OCI-LY1 (cell line): ENCODE data around the gene F11R.

ENCODE experiments used
- H2AFZ ChIP-seq: fragments of 200-600 bp; sonication (generic), shearing (Covaris generic); 2 replicates; pipeline ENCODE4 v1.6.0; 2014; ENCODE audit warnings: antibody characterized with exemption, mild to moderate bottlenecking, low read length
- H3F3A ChIP-seq: fragments of 200-600 bp; sonication (generic), shearing (Covaris generic); 2 replicates; pipeline ENCODE4 v1.6.0; 2014; ENCODE audit warnings: mild to moderate bottlenecking, antibody characterized with exemption, low read length, moderate library complexity; ENCODE audit not compliant: insufficient read depth
- H3K27ac ChIP-seq: fragments of 200-600 bp; sonication (generic); 2 replicates; pipeline ENCODE4 v1.5.1; 2014; ENCODE audit warnings: low read length, mixed run types, mild to moderate bottlenecking, low read depth; ENCODE audit not compliant: poor library complexity, severe bottlenecking
- H3K27me3 ChIP-seq: fragments of 200-600 bp; sonication (generic); 2 replicates; pipeline ENCODE4 v1.6.0; 2014; ENCODE audit warnings: antibody characterized with exemption, mild to moderate bottlenecking, low read length, moderate library complexity; ENCODE audit not compliant: insufficient read depth
- H3K36me3 ChIP-seq: fragments of 200-600 bp; sonication (generic); 2 replicates; pipeline ENCODE4 v1.6.1; 2014; ENCODE audit warnings: mild to moderate bottlenecking, antibody characterized with exemption, low read length, moderate library complexity, mixed read lengths; ENCODE audit not compliant: insufficient read depth
- H3K4me1 ChIP-seq: fragments of 200-600 bp; sonication (generic); 2 replicates; pipeline ENCODE4 v1.5.1; 2014; ENCODE audit warnings: mild to moderate bottlenecking, low read length, moderate library complexity; ENCODE audit not compliant: insufficient read depth, severe bottlenecking
- H3K4me2 ChIP-seq: fragments of 200-600 bp; sonication (generic), shearing (Covaris generic); 2 replicates; pipeline ENCODE4 v1.6.1; 2014; ENCODE audit warnings: low read length
- H3K4me3 ChIP-seq: fragments of 200-600 bp; sonication (generic); 2 replicates; pipeline ENCODE4 v1.5.1; 2014; ENCODE audit warnings: low read length, low read depth, mild to moderate bottlenecking, mixed read lengths; ENCODE audit not compliant: poor library complexity, severe bottlenecking
- H3K79me2 ChIP-seq: fragments of 200-600 bp; shearing (Covaris generic); 2 replicates; pipeline ENCODE4 v1.6.1; 2016; ENCODE audit warnings: mixed run types, low read length, mixed read lengths; ENCODE audit not compliant: insufficient read depth
- H3K9ac ChIP-seq: fragments of 200-600 bp; sonication (generic), shearing (Covaris generic); 2 replicates; pipeline ENCODE4 v1.6.1; 2014; ENCODE audit warnings: mild to moderate bottlenecking, low read length, mixed read lengths
- H3K9me2 ChIP-seq: fragments of 200-600 bp; sonication (generic), shearing (Covaris generic); 2 replicates; pipeline ENCODE4 v1.6.1; 2014; ENCODE audit warnings: low read depth, mild to moderate bottlenecking, low read length, mixed read lengths
- H3K9me3 ChIP-seq: fragments of 200-600 bp; shearing (Covaris generic); 2 replicates; pipeline ENCODE4 v1.6.1; 2014; ENCODE audit warnings: low read length, mixed read lengths
- H4K20me1 ChIP-seq: fragments of 200-600 bp; sonication (generic), shearing (Covaris generic); 2 replicates; pipeline ENCODE4 v1.6.0; 2016; ENCODE audit warnings: mild to moderate bottlenecking, low read length; ENCODE audit not compliant: insufficient read depth
- CTCF ChIP-seq: fragments of 200-600 bp; sonication (generic), shearing (Covaris generic); IDR thresholded peaks from 2 replicates; pipeline ENCODE4 v1.5.1; 2017; ENCODE audit warnings: mild to moderate bottlenecking, antibody characterized with exemption, low read length, moderate library complexity, mixed read lengths
- EZH2 ChIP-seq: fragments of 200-600 bp; sonication (generic), shearing (Covaris generic); IDR thresholded peaks from 2 replicates; pipeline ENCODE4 v1.8.0; 2017; ENCODE audit warnings: borderline replicate concordance, mixed run types, mild to moderate bottlenecking, antibody characterized with exemption, low read length, moderate library complexity, mixed read lengths

The F11R gene

GRCh38 chr1:161048949-161049722, 28.2 kb upstream of the F11R start:
- Histone ChIP-seq H3K4me1 (peaks cover 22% of the 10 kb centered on the region), H3K9ac (no peak overlapping the region)

GRCh38 chr1:161047436-161048420, 26.8 kb upstream of the F11R start:
- Histone ChIP-seq H3K79me2 (peaks cover 7% of the 10 kb centered on the region), H4K20me1 (no peaks in the 10 kb centered on the region), H3K9ac (peak overlapping the region; percentile 94; the same call in 1 of the 2 replicates), H3K9me3 (no peaks in the 10 kb centered on the region), H3K4me1 (peaks cover 33% of the 10 kb centered on the region), H3K36me3 (peaks cover 70% of the 10 kb centered on the region), H3K9me2 (no peaks in the 10 kb centered on the region), H3K4me3 (no peak overlapping the region), H2AFZ (no peak overlapping the region), H3K27ac (peak overlapping the region; percentile 96), H3K4me2 (peak overlapping the region; percentile 94; the same call in 1 of the 2 replicates), H3K27me3 (no peaks in the 10 kb centered on the region), H3F3A (peaks cover 4% of the 10 kb centered on the region; the same call in 1 of the 2 replicates)
- TF ChIP-seq CTCF (no peak), EZH2 (no peak)

More at GRCh38 chr1:161048949-161049722, 28.2 kb upstream of the F11R start:
- H3K4me3 ChIP-seq = no peak overlapping the region
- no peak overlapping the region for H2AFZ ChIP-seq
- H3K27ac ChIP-seq = no peak overlapping the region
- no peak overlapping the region for H3K4me2 ChIP-seq
- no peaks in the 10 kb centered on the region for H3K27me3 ChIP-seq
- H3K36me3 ChIP-seq = peaks cover 78% of the 10 kb centered on the region
- peaks cover 6% of the 10 kb centered on the region for H3K79me2 ChIP-seq
- H4K20me1 ChIP-seq = no peaks in the 10 kb centered on the region
- H3K9me2 ChIP-seq = no peaks in the 10 kb centered on the region
- H3K9me3 ChIP-seq = no peaks in the 10 kb centered on the region
- peaks cover 4% of the 10 kb centered on the region; the same call in 1 of the 2 replicates for H3F3A ChIP-seq
- TF ChIP-seq CTCF (no peak), EZH2 (no peak)

GRCh38 chr1:161046605-161047228, 25.8 kb upstream of the F11R start:
- Histone ChIP-seq H3K9ac (peak overlapping the region; percentile 94), H3K4me3 (peak overlapping the region; percentile 82), H3K9me2 (no peaks in the 10 kb centered on the region), H2AFZ (no peak overlapping the region), H3K4me1 (peaks cover 35% of the 10 kb centered on the region), H3K4me2 (peak overlapping the region; percentile 94), H3K27ac (peak overlapping the region; percentile 96), H3K36me3 (peaks cover 71% of the 10 kb centered on the region), H3F3A (peaks cover 4% of the 10 kb centered on the region; the same call in 1 of the 2 replicates), H3K9me3 (no peaks in the 10 kb centered on the region), H3K27me3 (no peaks in the 10 kb centered on the region), H3K79me2 (peaks cover 7% of the 10 kb centered on the region), H4K20me1 (no peaks in the 10 kb centered on the region)
- no peak for TF ChIP-seq EZH2
- no peak for TF ChIP-seq CTCF
